Keratinocyte (primary cell): Measurements from ENCODE around the gene UBA3. TPM values are rescaled to one million over a fixed set of nuclear protein-coding genes. Genes with fewer than 3 reads are reported as not detected.

ENCODE experiments used
- DNase-seq: peaks from one replicate; pipeline ENCODE4 v3.0.0-alpha.2; 2011; ENCODE audit warnings: low read depth, missing footprints, low spot score
- FAIRE-seq: peaks from 2 replicates; lab custom pipeline; 2011; peaks lifted over from hg19 to GRCh38; lab: Jason Lieb, UNC
- H2AFZ ChIP-seq: 2 replicates; pipeline ENCODE4 v1.6.0; 2012; ENCODE audit warnings: low read length, control low read depth, inconsistent platforms; ENCODE audit not compliant: control insufficient read depth
- H3K27ac ChIP-seq: 2 replicates; pipeline ENCODE4 v1.5.1; 2011; ENCODE audit warnings: low read length; ENCODE audit not compliant: control insufficient read depth, insufficient read depth
- H3K27me3 ChIP-seq: 3 replicates; pipeline ENCODE4 v1.6.0; 2011; ENCODE audit warnings: low read length; ENCODE audit not compliant: control insufficient read depth, insufficient read depth; ENCODE audit errors: extremely low read depth
- H3K36me3 ChIP-seq, 2 experiments: 2 replicates in 1 of 2; 3 replicates in 1 of 2; pipeline ENCODE4 v1.5.1; 2011; ENCODE audit warnings: low read length in 2 of 2, mild to moderate bottlenecking in 1 of 2; ENCODE audit not compliant: control insufficient read depth in 2 of 2, insufficient read depth in 2 of 2; ENCODE audit errors: extremely low read depth in 1 of 2
- H3K4me1 ChIP-seq: 3 replicates; pipeline ENCODE4 v1.5.1; 2011; ENCODE audit warnings: low read length; ENCODE audit not compliant: control insufficient read depth, insufficient read depth; ENCODE audit errors: extremely low read depth
- H3K4me2 ChIP-seq: 3 replicates; pipeline ENCODE4 v1.6.0; 2011; ENCODE audit warnings: low read depth, low read length; ENCODE audit not compliant: control insufficient read depth, insufficient read depth; ENCODE audit errors: extremely low read depth
- H3K4me3 ChIP-seq, 3 experiments: fragments of 200-600 bp in 1 of 3; sonication (generic) in 1 of 3; 2 replicates in 2 of 3; 3 replicates in 1 of 3; pipeline ENCODE4 v1.5.1; 2011 to 2016; ENCODE audit warnings: low read length in 3 of 3, mild to moderate bottlenecking in 3 of 3, control low read depth in 2 of 3, inconsistent platforms in 1 of 3, low read depth in 1 of 3, mixed read lengths in 1 of 3, mixed run types in 1 of 3, moderate library complexity in 1 of 3; ENCODE audit not compliant: control insufficient read depth in 2 of 3, insufficient read depth in 2 of 3; ENCODE audit errors: extremely low read depth in 1 of 3
- H3K79me2 ChIP-seq: 2 replicates; pipeline ENCODE4 v1.6.0; 2012; ENCODE audit warnings: low read length; ENCODE audit not compliant: control insufficient read depth, insufficient read depth
- H3K9ac ChIP-seq: 3 replicates; pipeline ENCODE4 v1.6.0; 2011; ENCODE audit warnings: low read length; ENCODE audit not compliant: control insufficient read depth, insufficient read depth; ENCODE audit errors: extremely low read depth
- H3K9me1 ChIP-seq: 3 replicates; pipeline ENCODE4 v1.6.0; 2011; ENCODE audit warnings: low read length; ENCODE audit not compliant: control insufficient read depth, insufficient read depth; ENCODE audit errors: extremely low read depth
- H3K9me3 ChIP-seq: 2 replicates; pipeline ENCODE4 v1.5.1; 2012; ENCODE audit warnings: low read depth, low read length; ENCODE audit not compliant: control insufficient read depth
- H4K20me1 ChIP-seq: 3 replicates; pipeline ENCODE4 v1.6.0; 2011; ENCODE audit warnings: low read length; ENCODE audit not compliant: control insufficient read depth, insufficient read depth; ENCODE audit errors: extremely low read depth
- EZH2 ChIP-seq: IDR thresholded peaks from one replicate; pipeline ENCODE4 v1.6.1; 2012; ENCODE audit warnings: inconsistent platforms, mild to moderate bottlenecking, low read length, moderate library complexity
- dilution Hi-C: fragments of 300-500 bp; cut with MboI; formaldehyde crosslinking; loops from one replicate; pipeline ENCODE4 v1.7.0; 2020; ENCODE audit warnings: low sequenced_read_pairs; ENCODE audit not compliant: extremely low pct_ligation_motif_present
- polyA plus RNA-seq, 5 experiments: library from polyadenylated mRNA; depleted of rRNA in 3 of 5; stranded (reverse) in 3 of 5; stranded (forward) in 1 of 5; unstranded in 1 of 5; fragments of >200 nt; gene quantifications; 1 replicate in 1 of 5; 2 replicates in 3 of 5; 3 replicates in 1 of 5; pipeline versions ENCODE4 v1.2.1 to v1.2.3, GENCODE V29; 2011 to 2012; ENCODE audit warnings: missing spikeins in 2 of 5, low read depth in 1 of 5, low replicate concordance in 1 of 5
- TF ChIP-seq, protein P1 (sequence below), 3 experiments: IDR thresholded peaks in 1 of 3; conservative IDR thresholded peaks in 1 of 3; optimal IDR thresholded peaks in 1 of 3; 2 replicates in 2 of 3; 3 replicates in 1 of 3; pipeline versions ENCODE3 to v1.5.1; 2011; ENCODE audit warnings: low read length in 3 of 3, mild to moderate bottlenecking in 3 of 3, moderate library complexity in 2 of 3, control low read depth in 1 of 3, inconsistent platforms in 1 of 3; ENCODE audit not compliant: insufficient read depth in 2 of 3; ENCODE audit errors: extremely low read depth in 1 of 3

UBA3 gene
- polyA plus RNA-seq, 1 donor (not counting 4 experiments of a cell fraction or from before 2014, with no cell fraction given): 125 TPM

DNA sequence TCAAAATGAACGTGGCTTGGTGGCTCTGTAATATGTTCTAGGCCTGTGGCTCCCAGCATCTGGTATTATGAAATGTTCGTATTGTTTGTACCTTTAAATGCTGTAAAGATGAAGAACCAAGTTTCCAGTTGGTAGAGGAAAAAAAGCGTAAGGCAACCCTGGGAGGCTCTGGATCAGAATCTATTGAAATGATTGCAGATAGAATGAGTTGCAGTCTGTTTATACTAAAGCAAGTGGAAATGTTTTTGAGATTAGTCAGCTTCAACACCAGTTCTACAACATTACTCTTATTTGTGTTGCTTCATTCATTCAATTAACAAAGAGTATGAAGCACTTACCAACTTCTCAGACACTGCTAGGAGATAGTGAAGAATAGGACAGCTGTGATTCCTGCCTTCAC is 9.9 kb upstream of the UBA3 start:
- Histone ChIP-seq H3K4me2 (peak overlapping the region; percentile 80), H2AFZ (no peak overlapping the region), H4K20me1 (no peaks in the 10 kb centered on the region), H3K9ac (peak overlapping the region; percentile 45), H3K4me3 (peak overlapping the region in 2 of 3 experiments; percentile 15 to 49), H3K79me2 (peaks cover 64% of the 10 kb centered on the region), H3K9me1 (no peaks in the 10 kb centered on the region), H3K9me3 (no peaks in the 10 kb centered on the region), H3K27ac (peak overlapping the region; percentile 60), H3K4me1 (peaks cover 64% of the 10 kb centered on the region), H3K27me3 (no peaks in the 10 kb centered on the region), H3K36me3 (peaks cover 7 to 8% of the 10 kb centered on the region in 2 experiments)
- dilution Hi-C loops: no loop called here
- TF ChIP-seq EZH2: no peak
- TF ChIP-seq, protein P1, sequence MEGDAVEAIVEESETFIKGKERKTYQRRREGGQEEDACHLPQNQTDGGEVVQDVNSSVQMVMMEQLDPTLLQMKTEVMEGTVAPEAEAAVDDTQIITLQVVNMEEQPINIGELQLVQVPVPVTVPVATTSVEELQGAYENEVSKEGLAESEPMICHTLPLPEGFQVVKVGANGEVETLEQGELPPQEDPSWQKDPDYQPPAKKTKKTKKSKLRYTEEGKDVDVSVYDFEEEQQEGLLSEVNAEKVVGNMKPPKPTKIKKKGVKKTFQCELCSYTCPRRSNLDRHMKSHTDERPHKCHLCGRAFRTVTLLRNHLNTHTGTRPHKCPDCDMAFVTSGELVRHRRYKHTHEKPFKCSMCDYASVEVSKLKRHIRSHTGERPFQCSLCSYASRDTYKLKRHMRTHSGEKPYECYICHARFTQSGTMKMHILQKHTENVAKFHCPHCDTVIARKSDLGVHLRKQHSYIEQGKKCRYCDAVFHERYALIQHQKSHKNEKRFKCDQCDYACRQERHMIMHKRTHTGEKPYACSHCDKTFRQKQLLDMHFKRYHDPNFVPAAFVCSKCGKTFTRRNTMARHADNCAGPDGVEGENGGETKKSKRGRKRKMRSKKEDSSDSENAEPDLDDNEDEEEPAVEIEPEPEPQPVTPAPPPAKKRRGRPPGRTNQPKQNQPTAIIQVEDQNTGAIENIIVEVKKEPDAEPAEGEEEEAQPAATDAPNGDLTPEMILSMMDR (optimal IDR thresholded peaks at IDR 0.05 in 1 of 3, IDR thresholded peaks at IDR 0.05 in 1 of 3, conservative IDR thresholded peaks at IDR 0.05 in 1 of 3; ENCODE audit: extremely low read depth in 1 of 3, insufficient read depth in 2 of 3, low read length in 3 of 3): no peak
- DNase-seq (no peak), FAIRE-seq (peak; percentile 83)

DNA sequence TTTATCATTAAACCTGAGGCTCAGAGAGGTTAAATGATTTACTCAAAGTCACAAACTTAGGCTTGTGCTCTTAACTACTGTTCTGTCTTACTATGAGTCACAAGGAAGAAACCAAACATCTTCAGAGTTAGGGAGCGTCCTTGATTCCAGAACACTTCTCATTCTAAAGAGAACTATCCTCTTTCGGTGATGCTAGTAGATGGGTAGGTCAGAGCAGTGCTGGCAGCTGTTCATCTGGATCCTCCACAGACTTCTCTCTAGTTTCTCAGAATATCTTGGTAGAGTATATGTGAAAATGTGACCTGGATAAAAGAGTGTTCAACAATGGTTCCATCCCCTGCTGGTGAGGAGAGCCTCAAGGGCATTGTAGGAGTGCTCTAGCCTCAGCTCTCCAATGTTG is 7.9 kb upstream of the UBA3 start:
- H4K20me1 ChIP-seq: no peaks in the 10 kb centered on the region
- dilution Hi-C loops: no loop called here
- peaks cover 77% of the 10 kb centered on the region for H3K4me1 ChIP-seq
- no peaks in the 10 kb centered on the region for H3K27me3 ChIP-seq
- peak overlapping the region; percentile 20 for H3K9ac ChIP-seq
- DNase-seq: no peak
- H3K9me3 ChIP-seq: no peaks in the 10 kb centered on the region
- H2AFZ ChIP-seq: no peak overlapping the region
- peak overlapping the region; percentile 87 for H3K4me2 ChIP-seq
- TF ChIP-seq EZH2: no peak
- TF ChIP-seq, protein P1 (optimal IDR thresholded peaks at IDR 0.05 in 1 of 3, IDR thresholded peaks at IDR 0.05 in 1 of 3, conservative IDR thresholded peaks at IDR 0.05 in 1 of 3; ENCODE audit: extremely low read depth in 1 of 3, insufficient read depth in 2 of 3, low read length in 3 of 3): peak in 1 of 3 experiments; percentile 7
- H3K36me3 ChIP-seq: peaks cover 3% of the 10 kb centered on the region in 2 experiments
- H3K27ac ChIP-seq: peak overlapping the region; percentile 94
- peak; percentile 85 for FAIRE-seq
- H3K9me1 ChIP-seq: no peaks in the 10 kb centered on the region
- H3K4me3 ChIP-seq: peak overlapping the region in 2 of 3 experiments; percentile 0 to 74
- peaks cover 52% of the 10 kb centered on the region for H3K79me2 ChIP-seq
